RWPE2 (cell line): ENCODE results near the gene FZD7.

Experiments
- ATAC-seq: fragments of 200-7000 bp; cut with Tn5 transposase; 3 replicates; pipeline ENCODE4 v1.9.1; 2021; ENCODE audit warnings: low read depth
- DNase-seq: peaks from one replicate; pipeline ENCODE4 v3.0.0-alpha.2; 2020; ENCODE audit warnings: low spot score
- H3K27ac ChIP-seq: fragments of 450-650 bp; 2 replicates; pipeline ENCODE4 v1.5.1; 2017; ENCODE audit warnings: mild to moderate bottlenecking; ENCODE audit not compliant: poor library complexity, severe bottlenecking
- H3K27me3 ChIP-seq: fragments of 250-450 bp; sonication (Bioruptor Pico); 2 replicates; pipeline ENCODE4 v1.5.1; 2021; ENCODE audit warnings: mild to moderate bottlenecking, moderate library complexity; ENCODE audit not compliant: insufficient read depth, poor library complexity, severe bottlenecking
- H3K36me3 ChIP-seq: fragments of 250-450 bp; sonication (Bioruptor Pico); 2 replicates; pipeline ENCODE4 v1.5.1; 2020; ENCODE audit warnings: low read depth, mild to moderate bottlenecking, moderate library complexity
- H3K4me1 ChIP-seq: fragments of 250-450 bp; sonication (Bioruptor Pico); 2 replicates; pipeline ENCODE4 v1.5.1; 2021; ENCODE audit warnings: mild to moderate bottlenecking, moderate library complexity; ENCODE audit not compliant: insufficient read depth, poor library complexity, severe bottlenecking
- H3K4me3 ChIP-seq: fragments of 250-450 bp; sonication (Bioruptor Pico); 2 replicates; pipeline ENCODE4 v1.5.1; 2021; ENCODE audit warnings: mild to moderate bottlenecking, moderate library complexity; ENCODE audit not compliant: severe bottlenecking
- H3K9me3 ChIP-seq: fragments of 250-450 bp; sonication (Bioruptor Pico); 2 replicates; pipeline ENCODE4 v1.5.1; 2021; ENCODE audit warnings: mild to moderate bottlenecking, moderate library complexity; ENCODE audit not compliant: severe bottlenecking
- TF ChIP-seq, protein P1 (sequence below): fragments of 450-650 bp; IDR thresholded peaks from one replicate; pipeline ENCODE4 v1.5.1; 2017; ENCODE audit warnings: mild to moderate bottlenecking, moderate library complexity; ENCODE audit not compliant: poor library complexity, severe bottlenecking

FZD7 gene

DNA sequence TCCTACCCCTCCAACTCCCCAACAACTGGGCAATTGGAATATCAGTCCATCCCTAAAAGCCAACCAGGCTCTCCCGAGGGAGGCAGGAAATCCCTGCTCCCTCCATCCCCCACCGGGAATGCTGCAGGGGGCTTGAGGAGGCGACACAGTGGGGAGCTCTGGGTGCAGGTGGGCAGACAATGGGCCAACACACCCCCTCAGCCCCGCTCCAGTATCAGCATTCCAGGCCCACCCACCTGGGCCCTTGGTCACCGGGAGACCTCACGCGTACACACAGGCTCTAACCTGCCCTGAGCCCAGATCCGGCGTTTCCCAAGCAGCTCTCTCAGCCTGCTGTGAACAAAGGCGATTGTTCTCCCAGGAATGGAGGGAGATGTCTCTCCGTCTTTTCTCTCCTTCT is 37.6 kb upstream of the FZD7 start:
- TF ChIP-seq, protein P1, sequence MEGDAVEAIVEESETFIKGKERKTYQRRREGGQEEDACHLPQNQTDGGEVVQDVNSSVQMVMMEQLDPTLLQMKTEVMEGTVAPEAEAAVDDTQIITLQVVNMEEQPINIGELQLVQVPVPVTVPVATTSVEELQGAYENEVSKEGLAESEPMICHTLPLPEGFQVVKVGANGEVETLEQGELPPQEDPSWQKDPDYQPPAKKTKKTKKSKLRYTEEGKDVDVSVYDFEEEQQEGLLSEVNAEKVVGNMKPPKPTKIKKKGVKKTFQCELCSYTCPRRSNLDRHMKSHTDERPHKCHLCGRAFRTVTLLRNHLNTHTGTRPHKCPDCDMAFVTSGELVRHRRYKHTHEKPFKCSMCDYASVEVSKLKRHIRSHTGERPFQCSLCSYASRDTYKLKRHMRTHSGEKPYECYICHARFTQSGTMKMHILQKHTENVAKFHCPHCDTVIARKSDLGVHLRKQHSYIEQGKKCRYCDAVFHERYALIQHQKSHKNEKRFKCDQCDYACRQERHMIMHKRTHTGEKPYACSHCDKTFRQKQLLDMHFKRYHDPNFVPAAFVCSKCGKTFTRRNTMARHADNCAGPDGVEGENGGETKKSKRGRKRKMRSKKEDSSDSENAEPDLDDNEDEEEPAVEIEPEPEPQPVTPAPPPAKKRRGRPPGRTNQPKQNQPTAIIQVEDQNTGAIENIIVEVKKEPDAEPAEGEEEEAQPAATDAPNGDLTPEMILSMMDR, result no peak
- H3K27ac ChIP-seq, result no peak overlapping the region
- peaks cover 13% of the 10 kb centered on the region for H3K4me1 ChIP-seq
- ATAC-seq, result peak; percentile 78; the same call in 2 of the 3 replicates
- peak; percentile 61 for DNase-seq
- H3K4me3 ChIP-seq, result no peak overlapping the region
- no peaks in the 10 kb centered on the region for H3K27me3 ChIP-seq
- no peaks in the 10 kb centered on the region for H3K36me3 ChIP-seq
- H3K9me3 ChIP-seq, result no peaks in the 10 kb centered on the region

- Histone ChIP-seq H3K9me3 (no peaks in the 10 kb centered on the region), H3K4me1 (peaks cover 13% of the 10 kb centered on the region), H3K27me3 (no peaks in the 10 kb centered on the region), H3K36me3 (no peaks in the 10 kb centered on the region), H3K27ac (no peak overlapping the region), H3K4me3 (no peak overlapping the region)
- TF ChIP-seq, protein P1, result no peak
- DNase-seq (no peak), ATAC-seq (0 out of 3 replicates have a peak, but pooled peaks have one; percentile 29)
Measured at GRCh38 chr2:201996679-201997314, 36.9 kb upstream of the FZD7 start.

DNA sequence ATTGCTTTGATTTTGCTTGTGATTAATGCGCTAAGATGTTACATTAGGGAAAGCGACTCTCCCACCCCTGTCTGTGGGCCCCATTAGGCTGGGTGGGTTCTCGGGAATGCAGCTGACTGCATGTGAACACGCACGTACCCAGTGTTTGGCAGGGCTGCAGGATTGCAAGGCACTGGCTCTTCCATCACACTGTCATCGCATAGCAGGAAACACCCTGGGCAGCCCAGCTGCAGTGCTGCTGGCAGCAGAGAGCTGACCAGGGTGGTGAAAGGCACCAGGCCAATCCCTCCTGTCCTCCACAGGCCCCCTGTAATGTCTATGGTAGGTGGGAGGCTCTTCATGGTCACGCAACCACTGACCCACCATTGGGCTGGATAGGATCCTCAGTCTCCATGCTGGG is 34.4 kb upstream of the FZD7 start:
- Histone ChIP-seq H3K27me3 (no peaks in the 10 kb centered on the region), H3K36me3 (no peaks in the 10 kb centered on the region), H3K4me1 (peaks cover 13% of the 10 kb centered on the region), H3K4me3 (no peak overlapping the region), H3K27ac (no peak overlapping the region), H3K9me3 (no peaks in the 10 kb centered on the region)
- ATAC-seq (no peak), DNase-seq (no peak)
- TF ChIP-seq, protein P1, result no peak

GRCh38 chr2:202001826-202002225 is 31.8 kb upstream of the FZD7 start:
- H3K27me3 ChIP-seq, result no peaks in the 10 kb centered on the region
- no peak overlapping the region for H3K27ac ChIP-seq
- H3K36me3 ChIP-seq, result no peaks in the 10 kb centered on the region
- no peaks in the 10 kb centered on the region for H3K9me3 ChIP-seq
- H3K4me1 ChIP-seq, result peaks cover 2% of the 10 kb centered on the region
- no peak overlapping the region for H3K4me3 ChIP-seq
- TF ChIP-seq, protein P1, result no peak
- DNase-seq (no peak), ATAC-seq (no peak)

DNA sequence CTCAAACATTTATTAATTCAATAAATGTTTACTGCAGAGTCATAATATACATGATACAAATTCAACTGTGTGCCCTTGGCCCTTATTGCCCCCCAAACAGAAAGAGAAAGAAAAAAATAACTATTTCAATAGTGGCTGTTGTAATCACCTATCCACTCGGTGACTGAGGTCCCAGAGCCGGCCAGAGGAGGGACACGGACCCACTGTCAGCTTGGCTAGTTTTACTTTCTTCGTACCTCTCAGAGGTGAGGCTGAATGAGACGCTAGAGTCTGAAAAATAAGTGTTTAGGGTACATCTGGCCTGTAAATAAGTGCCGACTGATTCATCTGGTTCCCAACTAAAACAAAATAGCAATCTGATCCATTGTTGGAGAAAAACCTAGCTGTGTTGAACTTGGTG is 31.3 kb upstream of the FZD7 start:
- Histone ChIP-seq H3K36me3 (no peaks in the 10 kb centered on the region), H3K9me3 (no peaks in the 10 kb centered on the region), H3K4me3 (no peak overlapping the region), H3K4me1 (no peaks in the 10 kb centered on the region), H3K27me3 (no peaks in the 10 kb centered on the region), H3K27ac (no peak overlapping the region)
- DNase-seq, result no peak
- TF ChIP-seq, protein P1, result no peak
- no peak for ATAC-seq
